ENCODE results near the gene TPM1. TPM values are rescaled to one million over a fixed set of nuclear protein-coding genes. Genes with fewer than 3 reads are reported as not detected.
A peak's percentile ranks its signal among the peaks of the same experiment; 100 is the strongest.

The TPM1 gene
- total and polyA plus RNA-seq, 2 donors (not counting 1 experiment from before 2014, with no cell fraction given) = 5.5 to 20.3 TPM

DNA sequence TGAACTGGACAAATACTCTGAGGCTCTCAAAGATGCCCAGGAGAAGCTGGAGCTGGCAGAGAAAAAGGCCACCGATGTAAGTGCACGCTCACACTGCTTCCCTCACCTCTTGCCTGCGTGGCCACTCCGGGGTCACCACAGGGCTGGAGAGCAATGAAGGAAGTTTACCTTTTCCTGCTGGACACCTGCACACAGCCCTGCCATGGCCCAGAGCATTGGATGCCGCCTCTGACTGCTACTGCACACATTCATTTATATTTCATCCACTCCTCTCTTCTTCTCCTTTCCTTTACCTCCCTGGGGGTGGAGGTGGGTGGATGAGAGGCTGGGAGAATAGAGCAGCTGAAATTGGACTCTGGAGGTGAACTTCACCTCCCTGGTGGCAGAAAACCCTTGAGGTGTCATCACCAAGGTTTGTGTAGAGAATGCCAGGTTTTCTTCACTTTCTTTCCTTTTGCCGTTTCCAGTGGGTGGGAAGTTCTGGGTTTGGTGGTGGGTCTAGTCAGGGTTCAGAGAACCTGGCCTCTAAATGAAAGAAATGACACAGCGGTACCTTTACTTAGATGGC, 1.6 kb downstream of the TPM1 start:
- H3K27me3 Mint-ChIP-seq = peaks cover 56% of the 10 kb centered on the region
- no peaks in the 10 kb centered on the region for H3K9me3 Mint-ChIP-seq (ENCODE audit: insufficient read depth)

More for the DNA sequence above, 1.6 kb downstream of the TPM1 start:
- DNase-seq (no peak), ATAC-seq (ENCODE audit: low read depth) (no peak)
- Histone ChIP-seq H3K9ac (ENCODE audit: low read length) (peak overlapping the region; percentile 57), H3K27ac (ENCODE audit: low read length in 2 of 2) (no peak overlapping the region), H3K4me2 (replicated peaks; ENCODE audit: low read depth, low read length, poor library complexity, severe bottlenecking) (peak overlapping the region; percentile 89), H3K4me1 (ENCODE audit: control insufficient read depth in 2 of 2, insufficient read depth in 2 of 2, low read length in 2 of 2) (peaks cover 34 to 36% of the 10 kb centered on the region in 2 donors), H3K27me3 (replicated peaks in 1 of 4; ENCODE audit: control extremely low read depth in 1 of 4, control insufficient read depth in 3 of 4, insufficient read depth in 4 of 4, low read length in 3 of 4) (peaks cover 0 to 71% (median 50%) of the 10 kb centered on the region in 4 experiments), H3K4me3 (ENCODE audit: control extremely low read depth in 1 of 5, extremely low read depth in 1 of 5, insufficient read depth in 1 of 5, low read depth in 2 of 5, low read length in 4 of 5) (peak overlapping the region in 1 of 5 experiments; percentile 57), H3K36me3 (replicated peaks in 1 of 2; ENCODE audit: control extremely low read depth in 1 of 2, control insufficient read depth in 1 of 2, extremely low read depth in 1 of 2, insufficient read depth in 2 of 2, low read length in 1 of 2) (no peaks in the 10 kb centered on the region), H3K79me2 (ENCODE audit: control insufficient read depth, insufficient read depth, low read length) (no peaks in the 10 kb centered on the region), H3K9me3 (ENCODE audit: control extremely low read depth in 1 of 3, control insufficient read depth in 2 of 3, insufficient read depth in 1 of 3, low read length in 2 of 3) (peaks cover 0 to 4% (median 0%) of the 10 kb centered on the region in 3 donors), H2AFZ (ENCODE audit: insufficient read depth, low read depth, low read length, poor library complexity, severe bottlenecking) (peak overlapping the region; percentile 71), H4K20me1 (ENCODE audit: control insufficient read depth, insufficient read depth, low read length, poor library complexity, severe bottlenecking) (no peaks in the 10 kb centered on the region)
- peaks cover 35% of the 10 kb centered on the region for H3K4me1 Mint-ChIP-seq
- CTCF ChIA-PET = interaction anchor here (0.6 to 0.7 kb wide), 2 partner anchors 50 to 298 kb away, joined by 3 to 4 read pairs; no protein-coding TSS in a partner anchor
- TF ChIP-seq EZH2 (IDR thresholded peaks at IDR 0.05; ENCODE audit: borderline replicate concordance, insufficient read depth, low read depth, low read length, poor library complexity, severe bottlenecking) = no peak
- TF ChIP-seq, protein P1, sequence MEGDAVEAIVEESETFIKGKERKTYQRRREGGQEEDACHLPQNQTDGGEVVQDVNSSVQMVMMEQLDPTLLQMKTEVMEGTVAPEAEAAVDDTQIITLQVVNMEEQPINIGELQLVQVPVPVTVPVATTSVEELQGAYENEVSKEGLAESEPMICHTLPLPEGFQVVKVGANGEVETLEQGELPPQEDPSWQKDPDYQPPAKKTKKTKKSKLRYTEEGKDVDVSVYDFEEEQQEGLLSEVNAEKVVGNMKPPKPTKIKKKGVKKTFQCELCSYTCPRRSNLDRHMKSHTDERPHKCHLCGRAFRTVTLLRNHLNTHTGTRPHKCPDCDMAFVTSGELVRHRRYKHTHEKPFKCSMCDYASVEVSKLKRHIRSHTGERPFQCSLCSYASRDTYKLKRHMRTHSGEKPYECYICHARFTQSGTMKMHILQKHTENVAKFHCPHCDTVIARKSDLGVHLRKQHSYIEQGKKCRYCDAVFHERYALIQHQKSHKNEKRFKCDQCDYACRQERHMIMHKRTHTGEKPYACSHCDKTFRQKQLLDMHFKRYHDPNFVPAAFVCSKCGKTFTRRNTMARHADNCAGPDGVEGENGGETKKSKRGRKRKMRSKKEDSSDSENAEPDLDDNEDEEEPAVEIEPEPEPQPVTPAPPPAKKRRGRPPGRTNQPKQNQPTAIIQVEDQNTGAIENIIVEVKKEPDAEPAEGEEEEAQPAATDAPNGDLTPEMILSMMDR (IDR thresholded peaks at IDR 0.05) = no peak
- intact Hi-C loops (cut with micrococcal nuclease) = no loop called here
- peak overlapping the region; percentile 86 for H3K4me3 Mint-ChIP-seq
- POLR2A ChIA-PET = interaction anchor here (0.6 kb wide), 1 partner anchor 239 kb away, joined by 3 read pairs; no protein-coding TSS in a partner anchor
- H3K27ac Mint-ChIP-seq = no peak overlapping the region
- WGBS (ENCODE audit: insufficient coverage) = 54% methylated on average over 5 of the region's 7 CpGs

All from B cell (primary cell).